Measurements from ENCODE around the gene DUSP1. TPM values are rescaled to one million over a fixed set of nuclear protein-coding genes. Genes with fewer than 3 reads are reported as not detected.

The DUSP1 gene
- total RNA-seq, 1 donor from 2014 or later, result 21.2 TPM

DNA sequence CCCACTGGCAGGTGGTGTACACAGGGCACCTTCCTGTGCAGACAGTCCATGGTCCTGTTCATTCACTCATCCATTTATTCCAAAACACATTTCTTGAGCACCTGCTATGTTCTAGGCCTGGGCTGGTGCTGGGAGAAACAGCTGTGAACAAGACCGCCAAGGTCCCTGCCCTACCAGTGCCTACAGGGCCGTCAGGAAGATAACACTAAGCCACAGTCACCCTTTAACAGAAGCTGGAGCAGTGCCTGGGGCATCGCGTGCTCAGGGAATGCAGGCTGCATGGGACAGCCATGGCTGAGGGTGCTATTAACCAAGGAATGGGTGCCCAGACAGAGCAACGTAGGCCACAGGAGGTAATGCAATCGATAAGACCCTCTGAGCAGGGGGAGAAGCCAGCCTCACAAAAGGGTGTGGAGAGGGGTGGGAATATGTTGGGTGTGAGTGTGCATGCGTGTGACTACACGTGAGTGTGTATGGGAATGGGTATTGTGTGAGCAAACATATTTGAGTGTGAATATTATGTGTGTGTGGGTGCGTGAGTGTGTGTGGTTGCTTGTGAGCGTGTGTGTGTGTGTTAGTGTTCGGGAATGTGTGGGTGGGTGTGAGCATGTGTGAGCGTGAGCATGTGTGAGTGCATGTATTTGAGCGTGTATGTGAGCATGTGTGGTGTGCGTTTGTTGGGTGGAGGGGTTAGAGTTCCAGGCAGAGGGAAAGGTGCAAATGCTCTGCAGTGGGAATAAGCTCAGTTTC, 19.1 kb downstream of the DUSP1 start:
- H3K36me3 Mint-ChIP-seq (ENCODE audit: low read depth), result no peaks in the 10 kb centered on the region
- TF ChIP-seq, protein P1, sequence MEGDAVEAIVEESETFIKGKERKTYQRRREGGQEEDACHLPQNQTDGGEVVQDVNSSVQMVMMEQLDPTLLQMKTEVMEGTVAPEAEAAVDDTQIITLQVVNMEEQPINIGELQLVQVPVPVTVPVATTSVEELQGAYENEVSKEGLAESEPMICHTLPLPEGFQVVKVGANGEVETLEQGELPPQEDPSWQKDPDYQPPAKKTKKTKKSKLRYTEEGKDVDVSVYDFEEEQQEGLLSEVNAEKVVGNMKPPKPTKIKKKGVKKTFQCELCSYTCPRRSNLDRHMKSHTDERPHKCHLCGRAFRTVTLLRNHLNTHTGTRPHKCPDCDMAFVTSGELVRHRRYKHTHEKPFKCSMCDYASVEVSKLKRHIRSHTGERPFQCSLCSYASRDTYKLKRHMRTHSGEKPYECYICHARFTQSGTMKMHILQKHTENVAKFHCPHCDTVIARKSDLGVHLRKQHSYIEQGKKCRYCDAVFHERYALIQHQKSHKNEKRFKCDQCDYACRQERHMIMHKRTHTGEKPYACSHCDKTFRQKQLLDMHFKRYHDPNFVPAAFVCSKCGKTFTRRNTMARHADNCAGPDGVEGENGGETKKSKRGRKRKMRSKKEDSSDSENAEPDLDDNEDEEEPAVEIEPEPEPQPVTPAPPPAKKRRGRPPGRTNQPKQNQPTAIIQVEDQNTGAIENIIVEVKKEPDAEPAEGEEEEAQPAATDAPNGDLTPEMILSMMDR (IDR thresholded peaks at IDR 0.05), result no peak
- no peak overlapping the region for H3K4me3 Mint-ChIP-seq
- CTCF ChIA-PET, result no interaction called here
- intact Hi-C loops (cut with micrococcal nuclease), result no loop called here
- no peak for ATAC-seq (ENCODE audit: low read depth)
- H3K27me3 Mint-ChIP-seq, result no peaks in the 10 kb centered on the region
- peaks cover 16% of the 10 kb centered on the region for H3K4me1 Mint-ChIP-seq
- POLR2A ChIA-PET, result no interaction called here
- H3K27ac Mint-ChIP-seq, result no peak overlapping the region
- DNase-seq, result no peak
- H3K9me3 Mint-ChIP-seq, result peaks cover 4% of the 10 kb centered on the region

DNA sequence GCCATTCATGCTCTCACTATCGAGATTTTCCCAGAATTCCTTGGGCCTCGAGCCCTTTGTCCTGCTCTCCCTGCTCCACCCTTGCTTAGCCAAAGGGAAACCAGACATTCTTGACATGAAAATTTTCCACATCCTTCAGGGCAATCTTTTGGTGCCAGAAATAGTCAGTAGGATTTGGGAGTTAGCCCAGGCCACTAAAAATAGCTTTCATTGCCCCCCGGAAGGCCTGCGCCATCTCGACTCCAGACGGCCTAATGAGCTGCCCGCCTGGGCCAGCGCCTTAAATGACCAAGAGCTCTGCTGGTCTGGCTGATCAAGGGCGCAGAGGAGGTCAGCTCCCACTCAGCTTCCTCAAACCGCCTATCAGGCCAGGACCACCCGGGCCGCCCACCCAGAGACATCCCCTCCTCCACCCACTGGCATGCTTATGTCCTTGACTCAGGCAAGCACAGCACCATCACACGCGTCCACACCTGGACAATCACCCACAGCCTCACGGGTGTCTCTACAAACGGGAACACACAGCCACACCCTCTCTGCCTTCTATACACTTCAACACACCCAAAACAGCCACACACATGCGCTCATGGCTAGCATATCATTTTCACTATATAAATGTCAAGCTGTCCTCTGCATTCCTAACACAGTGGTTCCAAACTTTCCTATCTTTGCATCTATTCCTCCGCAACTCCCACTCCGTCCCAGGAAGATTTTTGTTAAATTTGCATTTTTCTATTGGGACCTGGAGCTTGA, 20.9 kb downstream of the DUSP1 start:
- CTCF ChIA-PET, result interaction anchor here (1.0 to 1.1 kb wide), 2 partner anchors 20 to 33 kb away, joined by 3 to 4 read pairs; partner anchors contain the start of gene DUSP1
- intact Hi-C loops (cut with micrococcal nuclease), result no loop called here
- Mint-ChIP-seq H3K4me1 (peaks cover 17% of the 10 kb centered on the region), H3K27ac (no peak overlapping the region), H3K27me3 (no peaks in the 10 kb centered on the region), H3K36me3 (ENCODE audit: low read depth) (no peaks in the 10 kb centered on the region), H3K9me3 (peaks cover 4% of the 10 kb centered on the region), H3K4me3 (no peak overlapping the region)
- POLR2A ChIA-PET, result no interaction called here
- no peak for DNase-seq
- ATAC-seq (ENCODE audit: low read depth), result no peak
- TF ChIP-seq, protein P1 (IDR thresholded peaks at IDR 0.05), result no peak

DNA sequence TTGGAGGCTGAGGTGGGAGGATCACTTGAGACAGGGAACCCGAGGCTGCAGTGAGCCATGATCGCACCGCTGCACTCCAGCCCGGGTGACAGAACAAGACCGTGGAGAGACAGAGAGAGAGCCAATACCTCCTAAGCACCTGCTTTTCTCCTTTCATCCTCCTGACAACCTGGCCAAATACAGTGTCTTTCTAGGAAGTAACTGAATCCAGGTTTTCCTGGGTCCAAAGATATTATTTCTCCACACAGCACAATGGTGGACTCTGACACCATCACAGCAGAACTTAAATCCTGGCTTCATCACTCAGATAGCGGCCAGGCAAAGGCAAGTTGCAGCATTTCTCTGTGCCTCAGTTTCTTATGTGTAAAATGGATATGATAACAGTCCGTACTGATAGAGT, 21.9 kb downstream of the DUSP1 start:
- POLR2A ChIA-PET, result no interaction called here
- H3K4me3 Mint-ChIP-seq, result no peak overlapping the region
- ATAC-seq (ENCODE audit: low read depth) (no peak), DNase-seq (no peak)
- CTCF ChIA-PET, result interaction anchor here (1.1 to 1.6 kb wide), 2 partner anchors 21 to 34 kb away, joined by 3 read pairs; partner anchors contain the start of gene DUSP1
- no peak overlapping the region for H3K27ac Mint-ChIP-seq
- no peaks in the 10 kb centered on the region for H3K27me3 Mint-ChIP-seq
- intact Hi-C loops (cut with micrococcal nuclease), result no loop called here
- H3K9me3 Mint-ChIP-seq, result peaks cover 4% of the 10 kb centered on the region
- H3K4me1 Mint-ChIP-seq, result peaks cover 25% of the 10 kb centered on the region
- no peaks in the 10 kb centered on the region for H3K36me3 Mint-ChIP-seq (ENCODE audit: low read depth)
- TF ChIP-seq, protein P1 (IDR thresholded peaks at IDR 0.05), result no peak

DNA sequence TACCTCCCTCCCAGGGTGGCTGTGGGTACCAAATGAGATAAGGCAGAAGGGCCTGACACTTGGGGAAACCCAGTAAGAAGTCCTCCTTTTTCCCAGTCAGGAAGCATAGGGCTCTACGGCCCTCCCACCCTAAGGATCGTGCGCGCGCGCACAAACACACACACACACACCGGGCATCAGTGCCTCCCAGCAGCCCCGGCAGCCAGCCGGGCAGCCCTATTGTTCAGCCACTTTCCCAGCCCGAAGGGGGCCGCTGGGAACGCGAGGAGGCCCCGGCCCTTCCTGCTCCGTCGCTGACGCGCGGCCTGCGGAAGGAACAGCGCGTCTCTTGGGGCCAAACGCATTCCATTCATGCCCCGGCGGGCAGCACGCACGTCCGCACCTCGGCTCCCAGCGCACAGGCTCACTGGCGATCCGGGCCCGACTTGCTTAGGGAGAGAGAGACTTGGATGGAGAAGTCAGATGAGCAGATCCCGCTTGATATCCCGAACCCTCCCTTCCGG, 22.6 kb downstream of the DUSP1 start:
- no peak overlapping the region for H3K27ac Mint-ChIP-seq
- H3K27me3 Mint-ChIP-seq, result no peaks in the 10 kb centered on the region
- no peaks in the 10 kb centered on the region for H3K36me3 Mint-ChIP-seq (ENCODE audit: low read depth)
- no peak for DNase-seq
- POLR2A ChIA-PET, result no interaction called here
- no peak for ATAC-seq (ENCODE audit: low read depth)
- peaks cover 4% of the 10 kb centered on the region for H3K9me3 Mint-ChIP-seq
- TF ChIP-seq, protein P1 (IDR thresholded peaks at IDR 0.05), result no peak
- CTCF ChIA-PET, result interaction anchor here (1.6 kb wide), 1 partner anchor 33 kb away, joined by 3 read pairs; no protein-coding TSS in a partner anchor
- no peak overlapping the region for H3K4me3 Mint-ChIP-seq
- intact Hi-C loops (cut with micrococcal nuclease), result no loop called here
- H3K4me1 Mint-ChIP-seq, result peaks cover 29% of the 10 kb centered on the region

DNA sequence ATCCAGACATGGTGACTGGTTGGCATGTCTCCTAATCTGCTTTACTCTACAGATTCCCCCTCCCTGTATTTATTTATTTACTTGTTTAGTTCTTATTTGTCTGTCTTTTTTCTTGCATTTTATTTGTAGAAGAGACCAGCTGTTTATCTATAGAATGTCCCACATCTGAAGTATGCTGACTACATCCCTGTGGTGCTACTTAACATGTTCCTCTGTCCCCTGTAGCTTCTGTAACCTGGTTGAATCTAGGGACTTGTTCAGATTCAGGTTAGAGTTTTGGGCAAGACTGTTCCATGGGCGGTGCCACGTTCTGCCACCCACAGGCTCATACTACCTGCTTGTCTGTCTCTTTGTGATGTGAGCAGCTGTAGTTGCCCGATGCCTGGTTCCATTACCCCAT, 23.5 kb downstream of the DUSP1 start:
- no peak for ATAC-seq (ENCODE audit: low read depth)
- ChIA-PET CTCF (interaction anchor here (1.6 kb wide), 1 partner anchor 32 kb away, joined by 3 read pairs; no protein-coding TSS in a partner anchor), POLR2A (no interaction called here)
- Mint-ChIP-seq H3K9me3 (peaks cover 4% of the 10 kb centered on the region), H3K36me3 (ENCODE audit: low read depth) (no peaks in the 10 kb centered on the region), H3K4me3 (no peak overlapping the region), H3K27me3 (no peaks in the 10 kb centered on the region), H3K27ac (no peak overlapping the region), H3K4me1 (peaks cover 34% of the 10 kb centered on the region)
- TF ChIP-seq, protein P1 (IDR thresholded peaks at IDR 0.05), result no peak
- no peak for DNase-seq
- intact Hi-C loops (cut with micrococcal nuclease), result no loop called here

Data from activated B cell treated with CpG ODN at 0.5 μM for 24 hours (primary cell).